Measurements from ENCODE around the gene GLA. TPM values are rescaled to one million over a fixed set of nuclear protein-coding genes. Genes with fewer than 3 reads are reported as not detected.
A peak's percentile ranks its signal among the peaks of the same experiment; 100 is the strongest.

The GLA gene
- total and polyA plus RNA-seq, 9 of the 15 experiments (the other 6 are each of a cell fraction or from before 2014, with no cell fraction given), result 41.7 to 146 (median 73.8) TPM

DNA sequence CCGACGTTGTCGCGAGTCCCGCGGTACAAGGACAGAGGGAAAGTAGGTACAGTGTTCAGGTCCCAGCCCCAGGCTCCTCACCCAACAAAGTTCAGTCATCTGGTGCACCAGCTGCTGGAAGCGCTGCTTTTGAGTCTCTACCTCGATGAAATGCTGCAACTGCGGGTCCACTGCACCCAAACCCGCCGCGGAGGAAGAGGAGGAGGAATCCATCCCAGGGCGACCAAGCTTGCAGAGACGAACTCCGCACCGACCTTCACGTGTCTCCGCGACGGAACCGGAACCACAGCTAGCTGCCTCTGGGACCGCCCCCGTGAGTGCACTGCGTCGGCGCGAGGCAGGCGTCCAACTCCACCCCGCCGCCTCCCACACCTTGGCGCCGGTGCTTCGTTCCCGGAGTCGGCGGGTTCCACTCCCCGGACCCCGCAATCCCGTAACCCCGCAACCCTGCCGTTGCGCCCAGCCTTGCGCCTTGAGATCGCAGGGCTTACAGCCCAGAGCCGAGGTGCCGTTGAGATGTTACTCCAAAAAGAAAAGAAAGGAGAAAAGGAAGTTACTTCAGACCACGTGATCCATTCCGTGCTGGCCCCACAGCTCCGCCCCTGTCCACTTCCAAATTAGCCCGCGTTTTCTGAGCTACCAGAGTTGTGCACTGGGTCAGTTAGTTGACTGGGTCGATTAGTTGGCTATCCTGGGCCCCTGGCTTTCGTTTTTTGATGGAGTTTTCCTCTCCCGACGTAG is 59.1 kb downstream of the GLA start, which contains the start of gene TIMM8A (continued):
- TF ChIP-seq MAFK (IDR thresholded peaks at IDR 0.05; ENCODE audit: low read length) (no peak), SIN3A (IDR thresholded peaks at IDR 0.05; ENCODE audit: borderline replicate concordance in 2 of 2, control insufficient read depth in 1 of 2, low read depth in 2 of 2, low read length in 2 of 2) (peak in 1 of 2 experiments; percentile 72; a peak in 1 of 4 replicates), ELF1 (tag; IDR thresholded peaks at IDR 0.05) (peak; percentile 54), ZNF146 (CRISPR knock-in tag; IDR thresholded peaks at IDR 0.05; ENCODE audit: unreplicated experiment) (no peak), HSF4 (CRISPR knock-in tag; IDR thresholded peaks at IDR 0.05; ENCODE audit: borderline replicate concordance) (no peak), KDM4B (IDR thresholded peaks at IDR 0.05; ENCODE audit: borderline replicate concordance in 2 of 2, low read depth in 1 of 2) (0 out of 4 replicates have a peak, but pooled peaks of 1 of the 2 experiments have one; percentile 71), ARHGAP35 (IDR thresholded peaks at IDR 0.05; ENCODE audit: partially characterized antibody) (no peak), ZNF431 (CRISPR knock-in tag; IDR thresholded peaks at IDR 0.05) (peak; percentile 69), U2AF1 (optimal IDR thresholded peaks at IDR 0.05; ENCODE audit: low read depth, low read length) (no peak), NR1H2 (CRISPR knock-in tag; IDR thresholded peaks at IDR 0.05) (no peak), KDM1A (IDR thresholded peaks at IDR 0.05) (no peak), RB1 (IDR thresholded peaks at IDR 0.05; ENCODE audit: low read depth) (peak; percentile 65; the same call in 1 of the 2 replicates), TCF7L2 (IDR thresholded peaks at IDR 0.05; ENCODE audit: low read depth, low read length) (no peak), CCAR2 (IDR thresholded peaks at IDR 0.05; ENCODE audit: low read depth, low read length) (no peak), HNRNPLL (IDR thresholded peaks at IDR 0.05; ENCODE audit: low read depth, low read length, poor library complexity, severe bottlenecking) (peak; percentile 23), ZNF41 (CRISPR knock-in tag; conservative IDR thresholded peaks at IDR 0.05) (no peak), SMARCC2 (IDR thresholded peaks at IDR 0.05; ENCODE audit: low read depth) (no peak)
- TF ChIP-seq, protein P1, sequence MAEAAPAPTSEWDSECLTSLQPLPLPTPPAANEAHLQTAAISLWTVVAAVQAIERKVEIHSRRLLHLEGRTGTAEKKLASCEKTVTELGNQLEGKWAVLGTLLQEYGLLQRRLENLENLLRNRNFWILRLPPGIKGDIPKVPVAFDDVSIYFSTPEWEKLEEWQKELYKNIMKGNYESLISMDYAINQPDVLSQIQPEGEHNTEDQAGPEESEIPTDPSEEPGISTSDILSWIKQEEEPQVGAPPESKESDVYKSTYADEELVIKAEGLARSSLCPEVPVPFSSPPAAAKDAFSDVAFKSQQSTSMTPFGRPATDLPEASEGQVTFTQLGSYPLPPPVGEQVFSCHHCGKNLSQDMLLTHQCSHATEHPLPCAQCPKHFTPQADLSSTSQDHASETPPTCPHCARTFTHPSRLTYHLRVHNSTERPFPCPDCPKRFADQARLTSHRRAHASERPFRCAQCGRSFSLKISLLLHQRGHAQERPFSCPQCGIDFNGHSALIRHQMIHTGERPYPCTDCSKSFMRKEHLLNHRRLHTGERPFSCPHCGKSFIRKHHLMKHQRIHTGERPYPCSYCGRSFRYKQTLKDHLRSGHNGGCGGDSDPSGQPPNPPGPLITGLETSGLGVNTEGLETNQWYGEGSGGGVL (CRISPR knock-in tag; IDR thresholded peaks at IDR 0.05), result no peak
- TF ChIP-seq, protein P2, sequence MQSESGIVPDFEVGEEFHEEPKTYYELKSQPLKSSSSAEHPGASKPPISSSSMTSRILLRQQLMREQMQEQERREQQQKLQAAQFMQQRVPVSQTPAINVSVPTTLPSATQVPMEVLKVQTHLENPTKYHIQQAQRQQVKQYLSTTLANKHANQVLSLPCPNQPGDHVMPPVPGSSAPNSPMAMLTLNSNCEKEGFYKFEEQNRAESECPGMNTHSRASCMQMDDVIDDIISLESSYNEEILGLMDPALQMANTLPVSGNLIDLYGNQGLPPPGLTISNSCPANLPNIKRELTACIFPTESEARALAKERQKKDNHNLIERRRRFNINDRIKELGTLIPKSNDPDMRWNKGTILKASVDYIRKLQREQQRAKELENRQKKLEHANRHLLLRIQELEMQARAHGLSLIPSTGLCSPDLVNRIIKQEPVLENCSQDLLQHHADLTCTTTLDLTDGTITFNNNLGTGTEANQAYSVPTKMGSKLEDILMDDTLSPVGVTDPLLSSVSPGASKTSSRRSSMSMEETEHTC (IDR thresholded peaks at IDR 0.05), result no peak
- TF ChIP-seq, protein P3, sequence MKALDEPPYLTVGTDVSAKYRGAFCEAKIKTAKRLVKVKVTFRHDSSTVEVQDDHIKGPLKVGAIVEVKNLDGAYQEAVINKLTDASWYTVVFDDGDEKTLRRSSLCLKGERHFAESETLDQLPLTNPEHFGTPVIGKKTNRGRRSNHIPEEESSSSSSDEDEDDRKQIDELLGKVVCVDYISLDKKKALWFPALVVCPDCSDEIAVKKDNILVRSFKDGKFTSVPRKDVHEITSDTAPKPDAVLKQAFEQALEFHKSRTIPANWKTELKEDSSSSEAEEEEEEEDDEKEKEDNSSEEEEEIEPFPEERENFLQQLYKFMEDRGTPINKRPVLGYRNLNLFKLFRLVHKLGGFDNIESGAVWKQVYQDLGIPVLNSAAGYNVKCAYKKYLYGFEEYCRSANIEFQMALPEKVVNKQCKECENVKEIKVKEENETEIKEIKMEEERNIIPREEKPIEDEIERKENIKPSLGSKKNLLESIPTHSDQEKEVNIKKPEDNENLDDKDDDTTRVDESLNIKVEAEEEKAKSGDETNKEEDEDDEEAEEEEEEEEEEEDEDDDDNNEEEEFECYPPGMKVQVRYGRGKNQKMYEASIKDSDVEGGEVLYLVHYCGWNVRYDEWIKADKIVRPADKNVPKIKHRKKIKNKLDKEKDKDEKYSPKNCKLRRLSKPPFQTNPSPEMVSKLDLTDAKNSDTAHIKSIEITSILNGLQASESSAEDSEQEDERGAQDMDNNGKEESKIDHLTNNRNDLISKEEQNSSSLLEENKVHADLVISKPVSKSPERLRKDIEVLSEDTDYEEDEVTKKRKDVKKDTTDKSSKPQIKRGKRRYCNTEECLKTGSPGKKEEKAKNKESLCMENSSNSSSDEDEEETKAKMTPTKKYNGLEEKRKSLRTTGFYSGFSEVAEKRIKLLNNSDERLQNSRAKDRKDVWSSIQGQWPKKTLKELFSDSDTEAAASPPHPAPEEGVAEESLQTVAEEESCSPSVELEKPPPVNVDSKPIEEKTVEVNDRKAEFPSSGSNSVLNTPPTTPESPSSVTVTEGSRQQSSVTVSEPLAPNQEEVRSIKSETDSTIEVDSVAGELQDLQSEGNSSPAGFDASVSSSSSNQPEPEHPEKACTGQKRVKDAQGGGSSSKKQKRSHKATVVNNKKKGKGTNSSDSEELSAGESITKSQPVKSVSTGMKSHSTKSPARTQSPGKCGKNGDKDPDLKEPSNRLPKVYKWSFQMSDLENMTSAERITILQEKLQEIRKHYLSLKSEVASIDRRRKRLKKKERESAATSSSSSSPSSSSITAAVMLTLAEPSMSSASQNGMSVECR (CRISPR knock-in tag; IDR thresholded peaks at IDR 0.05), result peak; percentile 62

Measured in K562 (cell line).